Astrocyte (in vitro differentiated cells and primary cell): ENCODE data around the gene AMMECR1L.

ENCODE experiments used
- CTCF ChIP-seq: IDR thresholded peaks from 2 replicates; pipeline ENCODE4 v1.5.1; 2011; ENCODE audit warnings: low read depth, mild to moderate bottlenecking, inconsistent platforms, low read length, moderate library complexity; ENCODE audit not compliant: insufficient read depth
- EZH2 ChIP-seq: IDR thresholded peaks from 2 replicates; pipeline ENCODE4 v1.6.1; 2012; ENCODE audit warnings: mild to moderate bottlenecking, low read length, inconsistent platforms; ENCODE audit not compliant: insufficient read depth

GRCh38 chr2:127884436-127884835 is 1.3 kb downstream of the AMMECR1L start:
- TF ChIP-seq CTCF, result no peak
- no peak for TF ChIP-seq EZH2
